ENCODE measurements around the gene WDR82.

DNA sequence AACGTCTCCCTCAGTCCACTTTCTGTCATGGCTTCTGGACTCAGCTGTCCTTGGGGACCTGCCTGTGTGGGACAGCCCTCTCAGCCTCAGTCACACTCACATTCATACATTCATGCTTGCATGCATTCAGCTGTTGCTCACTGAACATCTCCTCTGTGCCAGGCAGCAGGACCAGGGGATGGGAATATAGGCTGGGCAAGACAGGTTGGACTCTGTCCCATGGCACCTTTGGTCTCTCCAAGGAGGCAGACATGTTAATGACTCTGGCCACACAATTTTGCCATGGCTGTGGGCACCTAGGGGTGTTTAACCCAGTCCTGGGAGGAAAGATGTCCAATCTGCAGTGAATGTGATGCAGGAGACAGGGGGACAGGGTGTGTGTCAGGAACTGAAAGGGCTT, 29.9 kb upstream of the WDR82 start:
- TF ChIP-seq, protein P1, sequence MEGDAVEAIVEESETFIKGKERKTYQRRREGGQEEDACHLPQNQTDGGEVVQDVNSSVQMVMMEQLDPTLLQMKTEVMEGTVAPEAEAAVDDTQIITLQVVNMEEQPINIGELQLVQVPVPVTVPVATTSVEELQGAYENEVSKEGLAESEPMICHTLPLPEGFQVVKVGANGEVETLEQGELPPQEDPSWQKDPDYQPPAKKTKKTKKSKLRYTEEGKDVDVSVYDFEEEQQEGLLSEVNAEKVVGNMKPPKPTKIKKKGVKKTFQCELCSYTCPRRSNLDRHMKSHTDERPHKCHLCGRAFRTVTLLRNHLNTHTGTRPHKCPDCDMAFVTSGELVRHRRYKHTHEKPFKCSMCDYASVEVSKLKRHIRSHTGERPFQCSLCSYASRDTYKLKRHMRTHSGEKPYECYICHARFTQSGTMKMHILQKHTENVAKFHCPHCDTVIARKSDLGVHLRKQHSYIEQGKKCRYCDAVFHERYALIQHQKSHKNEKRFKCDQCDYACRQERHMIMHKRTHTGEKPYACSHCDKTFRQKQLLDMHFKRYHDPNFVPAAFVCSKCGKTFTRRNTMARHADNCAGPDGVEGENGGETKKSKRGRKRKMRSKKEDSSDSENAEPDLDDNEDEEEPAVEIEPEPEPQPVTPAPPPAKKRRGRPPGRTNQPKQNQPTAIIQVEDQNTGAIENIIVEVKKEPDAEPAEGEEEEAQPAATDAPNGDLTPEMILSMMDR (conservative IDR thresholded peaks at IDR 0.05; ENCODE audit: low read depth in 2 of 2) = no peak
- no peak for TF ChIP-seq ZNF331 (CRISPR knock-in tag; IDR thresholded peaks at IDR 0.05; ENCODE audit: low read depth)
- TF ChIP-seq, protein P2, sequence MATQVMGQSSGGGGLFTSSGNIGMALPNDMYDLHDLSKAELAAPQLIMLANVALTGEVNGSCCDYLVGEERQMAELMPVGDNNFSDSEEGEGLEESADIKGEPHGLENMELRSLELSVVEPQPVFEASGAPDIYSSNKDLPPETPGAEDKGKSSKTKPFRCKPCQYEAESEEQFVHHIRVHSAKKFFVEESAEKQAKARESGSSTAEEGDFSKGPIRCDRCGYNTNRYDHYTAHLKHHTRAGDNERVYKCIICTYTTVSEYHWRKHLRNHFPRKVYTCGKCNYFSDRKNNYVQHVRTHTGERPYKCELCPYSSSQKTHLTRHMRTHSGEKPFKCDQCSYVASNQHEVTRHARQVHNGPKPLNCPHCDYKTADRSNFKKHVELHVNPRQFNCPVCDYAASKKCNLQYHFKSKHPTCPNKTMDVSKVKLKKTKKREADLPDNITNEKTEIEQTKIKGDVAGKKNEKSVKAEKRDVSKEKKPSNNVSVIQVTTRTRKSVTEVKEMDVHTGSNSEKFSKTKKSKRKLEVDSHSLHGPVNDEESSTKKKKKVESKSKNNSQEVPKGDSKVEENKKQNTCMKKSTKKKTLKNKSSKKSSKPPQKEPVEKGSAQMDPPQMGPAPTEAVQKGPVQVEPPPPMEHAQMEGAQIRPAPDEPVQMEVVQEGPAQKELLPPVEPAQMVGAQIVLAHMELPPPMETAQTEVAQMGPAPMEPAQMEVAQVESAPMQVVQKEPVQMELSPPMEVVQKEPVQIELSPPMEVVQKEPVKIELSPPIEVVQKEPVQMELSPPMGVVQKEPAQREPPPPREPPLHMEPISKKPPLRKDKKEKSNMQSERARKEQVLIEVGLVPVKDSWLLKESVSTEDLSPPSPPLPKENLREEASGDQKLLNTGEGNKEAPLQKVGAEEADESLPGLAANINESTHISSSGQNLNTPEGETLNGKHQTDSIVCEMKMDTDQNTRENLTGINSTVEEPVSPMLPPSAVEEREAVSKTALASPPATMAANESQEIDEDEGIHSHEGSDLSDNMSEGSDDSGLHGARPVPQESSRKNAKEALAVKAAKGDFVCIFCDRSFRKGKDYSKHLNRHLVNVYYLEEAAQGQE (IDR thresholded peaks at IDR 0.05; ENCODE audit: unreplicated experiment) = no peak
- TF ChIP-seq STAT1 (IDR thresholded peaks at IDR 0.05; ENCODE audit: unreplicated experiment) = no peak
- TF ChIP-seq EZH2 (IDR thresholded peaks at IDR 0.05; ENCODE audit: low read depth, unreplicated experiment) = no peak
- no peak for TF ChIP-seq CREB1 (CRISPR knock-in tag; IDR thresholded peaks at IDR 0.05; ENCODE audit: low read depth)
- TF ChIP-seq EZH2phosphoT487 (IDR thresholded peaks at IDR 0.05; ENCODE audit: unreplicated experiment) = no peak
- TF ChIP-seq POLR2AphosphoS5 (IDR thresholded peaks at IDR 0.05; ENCODE audit: low read depth) = no peak
- TF ChIP-seq NANOG (IDR thresholded peaks at IDR 0.05; ENCODE audit: borderline replicate concordance) = no peak
- TF ChIP-seq JUNB (IDR thresholded peaks at IDR 0.05; ENCODE audit: unreplicated experiment) = no peak
- TF ChIP-seq ZNF114 (CRISPR knock-in tag; IDR thresholded peaks at IDR 0.05) = no peak

Data from GM23338 (cell line).